Eye (tissue), 1 donor: ENCODE measurements around the gene LCN1.

Experiments used
- DNase-seq: peaks from one replicate; pipeline ENCODE4 v3.0.0-alpha.2; 2015

LCN1 gene

GRCh38 chr9:135574331-135574730, 53.1 kb downstream of the LCN1 start:
- no peak for DNase-seq

GRCh38 chr9:135574943-135575342, 53.7 kb downstream of the LCN1 start:
- DNase-seq: no peak
